NAMALWA (cell line): ENCODE results near the gene QPCT.
"Not testable (repeated sequence)": the region's sequence is repeated elsewhere in the genome, so short reads cannot be mapped to it uniquely, and the experiment has no call there.

Experiments
- DNase-seq: peaks from one replicate; pipeline ENCODE4 v3.0.0-alpha.2; 2015; ENCODE audit warnings: low spot score

Gene QPCT

DNA sequence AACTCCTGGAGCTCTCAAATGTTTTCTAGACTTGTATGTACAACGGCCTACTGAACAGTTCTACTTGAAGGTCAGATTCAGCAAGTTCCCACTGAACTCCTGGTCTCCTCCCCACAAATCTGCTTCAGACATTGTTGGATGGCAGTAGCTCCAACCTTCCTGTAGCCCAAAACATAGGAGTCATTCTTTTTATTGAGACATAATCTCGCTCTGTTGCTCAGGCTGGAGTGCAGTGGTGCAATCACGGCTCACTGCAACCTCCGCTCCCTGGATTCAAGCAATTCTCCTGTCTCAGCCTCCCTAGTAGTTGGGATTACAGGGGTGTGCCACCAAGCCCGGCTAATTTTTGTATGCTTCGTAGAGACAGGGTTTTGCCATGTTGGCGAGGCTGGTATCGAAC lies 47.3 kb downstream of the QPCT start:
- no peak for DNase-seq

DNA sequence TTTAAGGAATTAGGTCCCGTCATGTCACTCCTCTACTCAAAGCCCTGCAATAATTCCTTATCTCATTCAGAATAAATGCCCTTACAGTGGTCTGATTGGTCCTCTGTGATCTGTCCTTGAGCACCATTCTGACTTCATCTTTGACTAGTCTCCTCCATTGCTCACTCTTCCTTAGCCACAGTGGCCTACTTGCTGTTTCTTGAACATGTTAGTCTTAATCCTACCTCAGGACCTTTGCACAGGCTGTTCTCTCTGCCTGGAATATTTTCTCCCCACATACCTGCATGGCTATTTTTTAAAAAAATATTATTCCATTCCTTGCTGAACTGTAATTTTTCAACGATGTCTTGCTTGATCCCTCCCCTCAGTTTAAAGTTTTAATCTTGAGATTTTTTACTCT lies 48.0 kb downstream of the QPCT start:
- DNase-seq: no peak

DNA sequence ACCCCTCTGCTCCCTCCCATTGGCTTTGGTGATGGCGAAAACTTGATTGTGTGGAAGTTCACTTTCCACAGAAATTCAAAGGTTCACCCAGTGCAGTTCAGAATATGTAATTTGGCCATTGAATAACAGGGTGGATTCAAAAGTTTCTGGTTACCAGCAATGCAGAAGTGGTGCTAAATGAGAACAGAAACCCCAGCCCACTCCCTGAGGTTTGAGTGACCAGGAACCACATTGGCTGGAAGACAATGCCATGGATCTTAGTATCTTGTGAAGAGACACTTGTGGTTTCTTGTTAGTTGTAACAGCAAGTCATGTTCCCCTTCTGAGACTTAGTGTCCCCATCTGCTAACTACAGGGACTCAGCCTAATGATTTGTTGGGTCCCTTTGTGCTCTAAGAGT lies 49.8 kb downstream of the QPCT start:
- DNase-seq: no peak

DNA sequence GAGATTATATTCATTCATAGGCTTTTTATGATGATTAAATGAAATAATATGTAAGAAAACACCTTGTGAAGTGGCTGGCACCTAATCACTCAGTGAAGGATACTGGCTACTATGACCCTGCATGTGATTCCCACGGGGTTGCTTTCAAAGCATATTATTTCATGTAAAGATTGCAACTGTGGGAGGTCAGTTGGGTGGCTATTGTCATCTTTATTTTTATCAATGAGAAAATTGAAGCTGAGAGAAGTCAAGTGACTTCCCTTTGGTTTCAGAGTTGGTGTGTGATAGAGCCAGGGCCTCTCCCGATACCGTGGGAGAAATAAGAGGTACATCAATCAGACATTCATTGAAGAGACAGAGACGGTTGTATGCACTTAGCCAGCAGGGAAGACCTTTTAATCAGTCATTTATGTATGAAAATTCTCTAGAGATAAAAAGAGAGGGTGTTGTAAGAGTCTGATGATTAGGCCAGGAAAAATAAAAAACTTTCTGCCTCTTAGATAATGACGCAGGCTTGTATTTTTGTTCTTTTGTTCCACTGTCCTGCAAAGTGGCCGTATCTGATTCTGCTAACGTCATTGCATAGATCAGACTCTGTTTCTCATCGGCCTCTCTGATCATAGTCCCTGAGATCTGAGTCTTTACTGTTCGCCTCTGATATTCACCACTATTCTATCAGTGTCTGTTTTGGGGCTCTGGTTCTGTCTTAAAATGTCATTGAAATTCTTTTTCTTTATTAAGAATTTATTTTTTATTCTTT lies 50.5 kb downstream of the QPCT start:
- DNase-seq: no peak

DNA sequence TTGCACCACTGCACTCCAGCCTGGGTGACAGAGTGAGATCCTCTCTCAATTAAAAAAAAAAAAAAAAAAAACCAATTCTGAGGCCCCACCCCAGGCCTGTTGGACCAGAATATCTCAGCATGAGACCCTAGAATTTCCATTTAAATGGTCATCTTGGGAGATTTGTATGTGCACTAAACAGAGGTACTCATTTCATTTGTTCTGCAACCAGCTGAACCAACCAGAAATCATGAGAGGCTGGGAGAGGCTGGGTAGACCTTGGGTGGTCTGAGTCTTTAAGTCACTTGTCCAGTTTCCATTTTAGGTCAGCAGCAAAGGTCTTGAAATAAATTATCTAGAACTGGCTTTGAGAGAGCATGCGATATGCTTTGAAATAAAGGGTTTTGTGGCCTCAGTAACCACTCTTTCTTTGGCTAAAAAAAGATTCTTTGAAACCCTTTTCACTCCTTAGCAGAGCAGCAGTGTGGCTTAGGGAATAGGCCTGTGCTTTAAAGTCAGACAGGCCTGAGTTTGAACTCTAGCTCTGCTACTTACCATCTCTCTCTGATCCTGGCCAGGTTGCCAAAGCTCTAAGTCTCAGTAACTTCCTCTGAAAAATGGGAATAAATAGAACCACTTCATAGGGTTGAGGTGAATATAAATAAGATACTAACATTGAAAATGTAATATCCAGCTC lies 52.6 kb downstream of the QPCT start:
- DNase-seq: no peak

DNA sequence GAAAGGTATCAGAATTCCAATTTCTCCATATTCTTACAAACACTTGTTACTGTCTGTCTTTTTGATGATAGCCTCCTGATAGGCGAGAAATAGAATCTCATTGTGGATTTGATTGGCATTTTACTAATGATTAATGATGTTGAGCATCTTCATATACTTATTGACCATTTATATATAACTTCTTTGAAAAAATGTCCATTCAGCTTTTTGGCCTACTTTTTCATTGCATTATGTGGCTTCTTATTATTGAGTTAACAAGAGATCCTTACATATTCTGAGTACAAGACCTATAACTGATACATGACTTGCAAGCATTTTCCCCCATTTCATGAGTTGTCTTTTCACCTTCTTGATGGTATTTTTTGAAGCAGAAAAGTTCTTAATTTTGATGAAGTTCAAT lies 54.6 kb downstream of the QPCT start:
- DNase-seq: no peak

DNA sequence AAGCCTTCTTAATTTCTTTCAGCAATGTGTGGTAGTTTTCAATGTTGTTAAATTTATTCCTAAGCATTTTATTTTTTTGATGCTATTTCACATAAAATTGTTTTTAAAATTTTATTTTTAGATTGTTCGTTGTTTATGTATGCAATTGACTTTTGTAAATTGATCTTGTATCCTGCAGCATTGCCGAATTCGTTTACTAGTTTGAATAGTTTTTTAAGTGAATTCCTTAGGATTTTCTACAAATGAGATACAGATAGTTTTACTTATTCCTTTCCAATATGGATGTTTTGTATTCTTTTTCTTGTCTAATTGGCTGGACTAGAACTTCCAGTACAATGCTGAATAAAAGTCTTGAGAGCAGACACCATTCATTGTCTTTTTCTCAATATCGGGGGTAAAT lies 55.6 kb downstream of the QPCT start:
- DNase-seq: no peak

DNA sequence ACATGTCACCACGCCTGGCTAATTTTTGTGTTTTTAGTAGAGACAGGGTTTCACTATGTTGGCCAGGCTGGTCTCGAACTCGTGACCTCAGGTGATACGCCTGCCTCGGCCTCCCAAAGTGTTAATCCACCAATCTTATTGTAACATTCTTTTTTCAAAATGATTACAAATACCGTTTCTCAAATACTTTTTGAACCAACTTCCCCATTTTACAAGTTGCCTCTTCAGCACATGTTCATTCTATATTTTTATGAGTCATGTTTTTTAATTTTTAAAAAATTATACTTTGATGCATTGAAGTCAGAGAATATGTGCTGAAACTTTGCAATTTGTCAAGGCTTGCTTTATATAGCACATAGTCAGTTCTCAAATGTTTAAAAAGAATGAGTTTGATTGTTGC lies 58.2 kb downstream of the QPCT start:
- no peak for DNase-seq

DNA sequence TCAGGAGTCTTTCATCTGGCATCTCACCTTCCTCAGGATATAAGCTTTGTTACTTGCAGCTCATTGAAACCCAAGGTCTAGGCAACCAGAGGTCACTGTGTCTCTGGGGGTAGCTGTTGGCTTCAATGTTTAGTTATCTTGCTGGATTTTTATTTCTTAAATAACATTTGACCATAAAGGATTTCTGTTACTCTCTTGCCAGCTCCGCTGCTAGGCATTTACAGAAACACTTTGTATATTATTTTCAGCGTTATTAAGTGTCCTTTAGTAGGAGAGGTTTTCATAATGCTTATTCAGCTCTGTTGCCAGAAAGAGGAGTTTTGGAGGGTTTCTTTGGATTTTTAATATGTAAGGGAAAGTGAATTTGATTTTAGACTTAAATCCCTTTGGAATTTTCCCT lies 61.4 kb downstream of the QPCT start:
- DNase-seq: no peak

DNA sequence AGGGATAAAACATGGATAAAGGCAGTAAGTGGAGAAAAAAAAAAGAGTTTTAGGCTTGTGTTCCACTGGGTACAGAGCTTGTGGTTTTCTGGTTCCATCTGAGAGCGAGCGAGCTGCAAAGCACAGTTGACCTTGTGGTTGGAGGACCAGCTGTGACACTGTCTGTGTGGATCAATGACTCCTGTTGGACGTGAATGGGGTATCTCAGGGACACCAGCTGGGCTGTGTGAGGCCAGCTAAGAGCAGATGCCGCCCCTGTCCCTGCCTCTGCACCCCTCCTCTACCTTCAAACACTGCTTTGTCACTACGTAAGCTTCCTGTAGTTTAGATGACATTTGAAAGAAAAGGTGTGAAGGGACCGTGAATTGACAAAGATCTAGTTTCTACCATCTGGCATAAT lies 67.8 kb downstream of the QPCT start:
- DNase-seq: no peak

DNA sequence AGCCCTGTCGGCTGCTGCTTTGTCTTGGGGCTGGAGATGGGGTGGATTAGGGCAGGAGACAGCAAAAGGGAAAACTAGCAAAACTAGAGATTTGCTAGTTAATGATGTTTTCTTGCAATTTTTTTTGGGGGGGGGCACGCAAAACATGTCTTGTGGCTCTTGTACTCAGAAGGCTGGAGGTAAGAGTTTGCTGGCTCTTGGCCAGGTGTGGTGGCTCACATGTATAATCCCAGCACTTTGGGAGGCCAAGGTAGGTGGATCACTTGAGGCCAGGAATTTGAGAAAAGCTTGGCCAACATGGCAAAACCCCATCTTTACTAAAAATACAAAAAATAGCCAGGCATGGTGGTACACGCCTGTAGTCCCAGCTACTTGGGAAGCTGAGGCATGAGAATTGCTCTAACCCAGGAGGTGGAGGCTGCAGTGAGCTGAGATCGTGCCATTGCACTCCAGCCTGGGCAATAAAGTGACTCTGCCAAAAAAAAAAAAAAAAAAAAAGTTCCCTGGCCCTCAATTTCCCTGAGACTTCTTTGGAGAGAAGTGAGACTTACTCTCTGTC lies 69.6 kb downstream of the QPCT start:
- DNase-seq: not testable (repeated sequence)

DNA sequence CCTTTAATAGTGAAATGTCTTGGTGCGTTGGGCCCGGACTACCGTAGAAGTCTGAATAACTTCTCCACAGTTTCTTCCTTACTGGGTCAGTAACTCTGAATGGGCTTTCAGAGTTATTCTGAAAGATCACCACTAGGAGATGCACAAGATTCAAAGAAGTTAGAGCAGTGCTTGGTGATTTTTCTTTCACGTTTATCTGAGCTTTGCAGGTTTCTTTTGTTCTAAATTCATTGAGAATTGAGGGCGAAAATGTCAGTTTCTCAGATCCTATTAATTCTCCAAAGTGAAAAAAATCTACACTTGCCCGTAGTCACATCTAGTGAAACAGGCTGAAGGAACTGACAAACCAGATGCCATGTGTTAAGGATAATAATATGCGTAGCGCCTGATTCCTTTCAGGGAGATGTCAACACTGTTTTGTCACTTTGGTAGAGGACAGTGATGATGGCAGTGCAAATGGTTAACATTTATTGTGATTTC lies 70.1 kb downstream of the QPCT start:
- peak; percentile 70 for DNase-seq

DNA sequence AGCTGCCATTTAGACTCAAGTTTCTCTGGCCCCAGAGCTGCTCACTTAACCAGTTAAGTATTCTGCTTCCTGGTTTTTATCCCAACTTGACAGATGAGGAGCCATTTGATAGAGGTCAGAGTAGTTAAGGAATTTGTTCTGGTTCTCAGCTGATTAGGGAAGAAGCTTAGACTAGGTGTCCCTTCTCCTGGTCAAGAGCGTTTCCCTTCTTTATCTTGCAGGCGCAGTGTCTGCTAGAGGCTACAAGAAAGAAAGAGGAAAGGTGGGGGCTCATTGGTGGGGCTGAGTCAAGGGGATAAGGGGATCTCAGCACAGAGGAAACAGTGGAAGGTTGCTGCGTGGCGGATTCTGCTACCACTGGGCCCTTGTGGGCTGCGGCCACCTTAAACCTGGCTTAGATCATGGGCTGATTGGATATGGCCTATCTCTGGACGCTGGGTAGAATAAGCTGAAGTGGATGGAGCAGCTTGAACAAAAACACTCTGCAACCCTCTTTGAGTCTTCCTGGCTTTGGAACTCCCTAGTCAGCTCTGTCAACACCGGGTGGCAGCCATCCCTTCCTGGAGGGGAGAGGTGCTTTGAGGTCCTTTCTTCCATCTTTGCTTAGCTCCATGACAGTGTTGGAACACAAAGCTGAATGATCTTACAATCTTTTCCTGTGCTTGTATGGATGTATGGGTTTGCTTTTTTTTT lies 70.8 kb downstream of the QPCT start:
- no peak for DNase-seq

DNA sequence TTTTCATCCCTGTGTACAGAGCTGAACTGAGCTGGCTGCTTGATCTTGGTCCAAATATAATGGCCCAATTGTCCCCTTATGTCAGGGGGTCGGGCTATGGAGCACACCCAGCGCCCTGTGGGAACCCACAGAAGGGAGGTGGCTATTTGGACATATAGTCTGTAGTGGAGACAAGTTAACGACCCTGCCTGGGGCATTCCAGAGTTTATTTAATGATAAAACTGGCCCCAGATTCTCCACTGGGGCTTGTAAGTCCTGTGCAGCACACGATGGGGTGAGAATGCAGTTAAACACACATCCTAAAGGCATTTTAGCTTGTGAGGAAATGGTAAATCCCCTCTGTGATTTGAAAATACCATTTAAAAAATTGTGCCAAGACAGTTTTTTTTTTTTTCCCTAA lies 72.9 kb downstream of the QPCT start:
- no peak for DNase-seq

DNA sequence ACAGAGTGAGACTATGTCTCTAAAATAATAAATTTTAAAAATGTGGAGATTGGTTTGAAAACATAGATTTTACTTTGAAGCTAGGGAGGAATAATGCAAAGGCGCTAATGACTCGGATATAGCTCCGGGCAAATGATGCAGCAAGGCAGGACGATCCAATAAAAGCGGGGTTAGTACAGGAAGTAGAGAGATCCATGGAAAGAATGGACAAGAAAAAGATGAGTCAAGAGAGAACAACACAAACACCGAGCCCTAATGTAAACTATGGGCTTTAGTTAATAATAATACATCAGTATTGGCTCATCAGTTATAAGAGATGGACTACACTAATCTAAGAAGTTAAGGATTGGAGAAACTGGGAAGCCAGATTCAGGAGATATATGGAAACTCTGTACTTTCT lies 74.5 kb downstream of the QPCT start:
- no peak for DNase-seq

DNA sequence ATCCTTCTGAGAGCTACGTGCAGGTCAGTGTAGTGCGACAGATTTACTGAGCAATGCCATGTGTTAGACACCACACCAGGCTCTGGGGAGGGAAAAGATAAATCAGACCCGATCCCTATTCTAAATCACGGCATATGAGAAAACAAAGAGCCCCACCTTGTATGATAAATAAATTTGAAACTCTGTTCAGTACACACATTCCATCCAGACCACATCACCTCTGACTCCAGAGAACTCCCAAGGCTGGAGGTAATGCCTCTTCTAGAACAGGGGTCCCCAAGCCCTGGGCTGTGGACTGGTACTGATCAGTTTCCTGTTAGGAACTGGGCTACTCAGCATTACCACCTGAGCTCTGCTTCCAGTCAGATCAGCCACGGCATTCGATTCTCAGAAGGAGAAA lies 77.3 kb downstream of the QPCT start:
- DNase-seq: no peak

DNA sequence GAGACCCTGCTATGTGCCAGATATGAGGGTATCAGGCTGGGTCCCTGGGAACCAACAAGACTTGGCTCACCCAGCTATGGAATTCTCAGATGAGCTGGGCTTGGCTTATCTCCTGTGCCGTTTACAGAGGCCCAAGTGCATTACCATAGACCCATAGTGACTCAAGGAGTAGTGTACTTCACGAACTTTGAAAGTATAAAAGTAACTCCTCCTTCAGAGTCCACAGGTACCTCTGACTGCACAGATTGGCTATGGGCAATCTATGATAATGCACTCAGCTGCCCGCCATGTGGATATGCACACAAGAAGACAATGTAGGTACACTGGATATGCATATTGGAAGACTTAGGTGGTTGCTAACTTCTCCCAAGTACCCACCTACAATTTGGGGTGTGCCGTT lies 78.4 kb downstream of the QPCT start:
- no peak for DNase-seq
